Effector memory CD4-positive, alpha-beta T cell (primary cell): Measurements from ENCODE around the gene ZKSCAN2.

ENCODE experiments used
- DNase-seq, 3 donors: peaks; one replicate each; pipeline ENCODE4 v3.0.0-alpha.2; 2020
- H3K27ac ChIP-seq: 2 replicates; pipeline ENCODE4 v1.7.0; 2013; ENCODE audit warnings: mild to moderate bottlenecking, low read length, moderate library complexity; ENCODE audit not compliant: insufficient read depth, poor library complexity, severe bottlenecking
- H3K27me3 ChIP-seq: replicated peaks from 2 replicates; pipeline ENCODE4 v1.7.0; 2013; ENCODE audit warnings: mild to moderate bottlenecking, low read length; ENCODE audit not compliant: insufficient read depth, control insufficient read depth, poor library complexity, severe bottlenecking
- H3K36me3 ChIP-seq: 2 replicates; pipeline ENCODE4 v1.7.0; 2013; ENCODE audit warnings: mild to moderate bottlenecking, low read length, moderate library complexity; ENCODE audit not compliant: control insufficient read depth, insufficient read depth
- H3K4me1 ChIP-seq: 2 replicates; pipeline ENCODE4 v1.7.0; 2013; ENCODE audit warnings: low read length, mild to moderate bottlenecking; ENCODE audit not compliant: control insufficient read depth, insufficient read depth, poor library complexity, severe bottlenecking
- H3K4me3 ChIP-seq: 2 replicates; pipeline ENCODE4 v1.7.0; 2013; ENCODE audit warnings: low read length, low read depth, mild to moderate bottlenecking; ENCODE audit not compliant: insufficient read depth, poor library complexity, severe bottlenecking
- H3K9me3 ChIP-seq: 2 replicates; pipeline ENCODE4 v1.7.0; 2013; ENCODE audit warnings: mild to moderate bottlenecking, low read length, moderate library complexity; ENCODE audit not compliant: control insufficient read depth

The ZKSCAN2 gene

GRCh38 chr16:25198021-25198420 is 59.6 kb downstream of the ZKSCAN2 start:
- no peaks in the 10 kb centered on the region for H3K9me3 ChIP-seq
- DNase-seq = no peak
- no peak overlapping the region for H3K27ac ChIP-seq
- no peaks in the 10 kb centered on the region for H3K36me3 ChIP-seq
- no peaks in the 10 kb centered on the region for H3K4me1 ChIP-seq
- H3K27me3 ChIP-seq = no peaks in the 10 kb centered on the region
- no peak overlapping the region for H3K4me3 ChIP-seq

GRCh38 chr16:25194273-25194878 is 63.3 kb downstream of the ZKSCAN2 start:
- Histone ChIP-seq H3K27ac (no peak overlapping the region), H3K36me3 (no peaks in the 10 kb centered on the region), H3K4me1 (no peaks in the 10 kb centered on the region), H3K9me3 (no peaks in the 10 kb centered on the region), H3K27me3 (no peaks in the 10 kb centered on the region), H3K4me3 (no peak overlapping the region)
- DNase-seq = no peak

GRCh38 chr16:25192096-25192495 is 65.5 kb downstream of the ZKSCAN2 start:
- DNase-seq = no peak
- Histone ChIP-seq H3K9me3 (no peaks in the 10 kb centered on the region), H3K27ac (no peak overlapping the region), H3K4me1 (no peaks in the 10 kb centered on the region), H3K36me3 (no peaks in the 10 kb centered on the region), H3K4me3 (no peak overlapping the region), H3K27me3 (no peaks in the 10 kb centered on the region)

GRCh38 chr16:25189305-25189704 is 68.3 kb downstream of the ZKSCAN2 start:
- H3K36me3 ChIP-seq = no peaks in the 10 kb centered on the region
- no peak overlapping the region for H3K27ac ChIP-seq
- H3K4me3 ChIP-seq = no peak overlapping the region
- no peaks in the 10 kb centered on the region for H3K9me3 ChIP-seq
- H3K27me3 ChIP-seq = no peaks in the 10 kb centered on the region
- no peak for DNase-seq
- H3K4me1 ChIP-seq = no peaks in the 10 kb centered on the region

- Histone ChIP-seq H3K27me3 (no peaks in the 10 kb centered on the region), H3K4me3 (no peak overlapping the region), H3K4me1 (no peaks in the 10 kb centered on the region), H3K27ac (no peak overlapping the region), H3K36me3 (no peaks in the 10 kb centered on the region), H3K9me3 (no peaks in the 10 kb centered on the region)
- no peak for DNase-seq
Measured at GRCh38 chr16:25187491-25187795, 70.2 kb downstream of the ZKSCAN2 start.
